Measurements from ENCODE around the gene PLA2G4A.

DNA sequence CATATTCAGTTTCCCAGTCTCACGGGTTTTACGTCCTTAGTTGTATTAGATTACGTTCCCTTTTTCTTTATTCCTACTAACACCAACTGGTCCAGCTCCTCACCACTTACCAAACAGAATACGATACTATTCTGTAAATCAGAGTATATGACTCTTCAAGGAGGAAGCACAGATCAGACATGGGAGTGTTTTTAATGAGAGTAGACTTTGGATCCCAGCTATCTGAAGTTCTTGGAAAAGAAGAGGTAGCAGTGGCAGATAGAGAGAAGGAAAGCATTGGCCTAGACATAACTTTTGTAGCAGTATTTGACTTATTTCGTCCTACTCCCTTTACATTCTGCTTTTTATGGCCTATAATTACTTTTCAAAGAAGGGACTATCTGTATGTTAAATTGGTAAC lies 24.1 kb upstream of the PLA2G4A start:
- TF ChIP-seq, protein P1, sequence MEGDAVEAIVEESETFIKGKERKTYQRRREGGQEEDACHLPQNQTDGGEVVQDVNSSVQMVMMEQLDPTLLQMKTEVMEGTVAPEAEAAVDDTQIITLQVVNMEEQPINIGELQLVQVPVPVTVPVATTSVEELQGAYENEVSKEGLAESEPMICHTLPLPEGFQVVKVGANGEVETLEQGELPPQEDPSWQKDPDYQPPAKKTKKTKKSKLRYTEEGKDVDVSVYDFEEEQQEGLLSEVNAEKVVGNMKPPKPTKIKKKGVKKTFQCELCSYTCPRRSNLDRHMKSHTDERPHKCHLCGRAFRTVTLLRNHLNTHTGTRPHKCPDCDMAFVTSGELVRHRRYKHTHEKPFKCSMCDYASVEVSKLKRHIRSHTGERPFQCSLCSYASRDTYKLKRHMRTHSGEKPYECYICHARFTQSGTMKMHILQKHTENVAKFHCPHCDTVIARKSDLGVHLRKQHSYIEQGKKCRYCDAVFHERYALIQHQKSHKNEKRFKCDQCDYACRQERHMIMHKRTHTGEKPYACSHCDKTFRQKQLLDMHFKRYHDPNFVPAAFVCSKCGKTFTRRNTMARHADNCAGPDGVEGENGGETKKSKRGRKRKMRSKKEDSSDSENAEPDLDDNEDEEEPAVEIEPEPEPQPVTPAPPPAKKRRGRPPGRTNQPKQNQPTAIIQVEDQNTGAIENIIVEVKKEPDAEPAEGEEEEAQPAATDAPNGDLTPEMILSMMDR (conservative IDR thresholded peaks at IDR 0.05; ENCODE audit: low read depth in 2 of 2), result no peak
- TF ChIP-seq POLR2AphosphoS5 (IDR thresholded peaks at IDR 0.05; ENCODE audit: low read depth) (no peak), EZH2 (IDR thresholded peaks at IDR 0.05; ENCODE audit: low read depth, unreplicated experiment) (no peak), CREB1 (CRISPR knock-in tag; IDR thresholded peaks at IDR 0.05; ENCODE audit: low read depth) (no peak), JUNB (IDR thresholded peaks at IDR 0.05; ENCODE audit: unreplicated experiment) (no peak), STAT1 (IDR thresholded peaks at IDR 0.05; ENCODE audit: unreplicated experiment) (no peak), EZH2phosphoT487 (IDR thresholded peaks at IDR 0.05; ENCODE audit: unreplicated experiment) (no peak), ZNF114 (CRISPR knock-in tag; IDR thresholded peaks at IDR 0.05) (no peak), NANOG (IDR thresholded peaks at IDR 0.05; ENCODE audit: borderline replicate concordance) (no peak), ZNF331 (CRISPR knock-in tag; IDR thresholded peaks at IDR 0.05; ENCODE audit: low read depth) (no peak)
- TF ChIP-seq, protein P2, sequence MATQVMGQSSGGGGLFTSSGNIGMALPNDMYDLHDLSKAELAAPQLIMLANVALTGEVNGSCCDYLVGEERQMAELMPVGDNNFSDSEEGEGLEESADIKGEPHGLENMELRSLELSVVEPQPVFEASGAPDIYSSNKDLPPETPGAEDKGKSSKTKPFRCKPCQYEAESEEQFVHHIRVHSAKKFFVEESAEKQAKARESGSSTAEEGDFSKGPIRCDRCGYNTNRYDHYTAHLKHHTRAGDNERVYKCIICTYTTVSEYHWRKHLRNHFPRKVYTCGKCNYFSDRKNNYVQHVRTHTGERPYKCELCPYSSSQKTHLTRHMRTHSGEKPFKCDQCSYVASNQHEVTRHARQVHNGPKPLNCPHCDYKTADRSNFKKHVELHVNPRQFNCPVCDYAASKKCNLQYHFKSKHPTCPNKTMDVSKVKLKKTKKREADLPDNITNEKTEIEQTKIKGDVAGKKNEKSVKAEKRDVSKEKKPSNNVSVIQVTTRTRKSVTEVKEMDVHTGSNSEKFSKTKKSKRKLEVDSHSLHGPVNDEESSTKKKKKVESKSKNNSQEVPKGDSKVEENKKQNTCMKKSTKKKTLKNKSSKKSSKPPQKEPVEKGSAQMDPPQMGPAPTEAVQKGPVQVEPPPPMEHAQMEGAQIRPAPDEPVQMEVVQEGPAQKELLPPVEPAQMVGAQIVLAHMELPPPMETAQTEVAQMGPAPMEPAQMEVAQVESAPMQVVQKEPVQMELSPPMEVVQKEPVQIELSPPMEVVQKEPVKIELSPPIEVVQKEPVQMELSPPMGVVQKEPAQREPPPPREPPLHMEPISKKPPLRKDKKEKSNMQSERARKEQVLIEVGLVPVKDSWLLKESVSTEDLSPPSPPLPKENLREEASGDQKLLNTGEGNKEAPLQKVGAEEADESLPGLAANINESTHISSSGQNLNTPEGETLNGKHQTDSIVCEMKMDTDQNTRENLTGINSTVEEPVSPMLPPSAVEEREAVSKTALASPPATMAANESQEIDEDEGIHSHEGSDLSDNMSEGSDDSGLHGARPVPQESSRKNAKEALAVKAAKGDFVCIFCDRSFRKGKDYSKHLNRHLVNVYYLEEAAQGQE (IDR thresholded peaks at IDR 0.05; ENCODE audit: unreplicated experiment), result no peak
- TF ChIP-seq, protein P3, sequence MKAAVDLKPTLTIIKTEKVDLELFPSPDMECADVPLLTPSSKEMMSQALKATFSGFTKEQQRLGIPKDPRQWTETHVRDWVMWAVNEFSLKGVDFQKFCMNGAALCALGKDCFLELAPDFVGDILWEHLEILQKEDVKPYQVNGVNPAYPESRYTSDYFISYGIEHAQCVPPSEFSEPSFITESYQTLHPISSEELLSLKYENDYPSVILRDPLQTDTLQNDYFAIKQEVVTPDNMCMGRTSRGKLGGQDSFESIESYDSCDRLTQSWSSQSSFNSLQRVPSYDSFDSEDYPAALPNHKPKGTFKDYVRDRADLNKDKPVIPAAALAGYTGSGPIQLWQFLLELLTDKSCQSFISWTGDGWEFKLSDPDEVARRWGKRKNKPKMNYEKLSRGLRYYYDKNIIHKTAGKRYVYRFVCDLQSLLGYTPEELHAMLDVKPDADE (IDR thresholded peaks at IDR 0.05), result no peak
